Muscle layer of colon (tissue), 2 donors: ENCODE results near the gene TPTE.
"Not testable (repeated sequence)": the region's sequence is repeated elsewhere in the genome, so short reads cannot be mapped to it uniquely, and the experiment has no call there.

Experiments used
- H3K27ac ChIP-seq: one replicate; pipeline ENCODE4 v1.7.0; 2013; ENCODE audit warnings: low read depth, mild to moderate bottlenecking, low read length, moderate library complexity
- H3K27me3 ChIP-seq, 2 donors: one replicate each; pipeline ENCODE4 v1.7.0; 2013; ENCODE audit warnings: low read length in 2 of 2, mild to moderate bottlenecking in 2 of 2; ENCODE audit not compliant: insufficient read depth in 2 of 2, control insufficient read depth in 1 of 2
- H3K36me3 ChIP-seq: one replicate; pipeline ENCODE4 v1.7.0; 2013; ENCODE audit warnings: mild to moderate bottlenecking, low read length; ENCODE audit not compliant: insufficient read depth
- H3K4me1 ChIP-seq: one replicate; pipeline ENCODE4 v1.7.0; 2013; ENCODE audit warnings: mild to moderate bottlenecking, low read length; ENCODE audit not compliant: insufficient read depth
- H3K4me3 ChIP-seq, 2 donors: one replicate each; pipeline ENCODE4 v1.7.0; 2013; ENCODE audit warnings: low read length in 2 of 2, low read depth in 1 of 2, mild to moderate bottlenecking in 1 of 2, moderate library complexity in 1 of 2
- H3K9ac ChIP-seq: one replicate; pipeline ENCODE4 v1.7.0; 2013; ENCODE audit warnings: low read length
- H3K9me3 ChIP-seq: one replicate; pipeline ENCODE4 v1.7.0; 2013; ENCODE audit warnings: mild to moderate bottlenecking, low read length
- donor health status: abdominal sarcoma.
- donor health status: Adenocarcinoma of cecum.

The TPTE gene

DNA sequence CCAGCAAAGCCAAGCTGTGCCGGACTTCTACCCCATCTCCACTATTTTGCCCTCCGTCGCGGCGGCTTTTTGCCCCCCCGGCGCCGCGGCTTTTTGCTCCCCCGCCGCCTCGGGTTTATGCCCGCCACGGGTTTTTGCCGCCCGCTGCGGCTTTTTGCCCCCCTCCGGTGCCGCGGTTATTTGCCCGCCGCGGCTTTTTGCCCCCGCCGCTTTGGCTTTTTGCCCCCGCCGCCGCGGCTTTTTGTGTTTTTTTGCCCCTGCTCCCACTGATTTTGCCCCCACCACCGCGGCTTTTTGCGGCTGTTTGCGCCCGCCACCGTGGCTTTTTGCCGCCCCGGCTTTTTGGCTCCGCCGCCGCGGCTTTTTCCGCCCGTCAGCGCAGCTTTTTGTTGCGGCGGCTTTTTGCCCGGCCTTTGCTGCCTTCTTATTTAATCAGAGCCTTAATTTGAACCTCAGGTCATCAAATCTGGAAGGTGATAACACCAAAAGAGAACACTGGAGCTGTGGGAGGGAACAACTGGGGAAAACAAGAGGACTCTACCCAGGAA, 106.0 kb downstream of the TPTE start:
- no peaks in the 10 kb centered on the region for H3K27me3 ChIP-seq
- no peaks in the 10 kb centered on the region for H3K9me3 ChIP-seq
- H3K36me3 ChIP-seq, result no peaks in the 10 kb centered on the region
- H3K9ac ChIP-seq, result no peak overlapping the region
- no peaks in the 10 kb centered on the region for H3K4me1 ChIP-seq
- no peak overlapping the region for H3K4me3 ChIP-seq
- no peak overlapping the region for H3K27ac ChIP-seq

DNA sequence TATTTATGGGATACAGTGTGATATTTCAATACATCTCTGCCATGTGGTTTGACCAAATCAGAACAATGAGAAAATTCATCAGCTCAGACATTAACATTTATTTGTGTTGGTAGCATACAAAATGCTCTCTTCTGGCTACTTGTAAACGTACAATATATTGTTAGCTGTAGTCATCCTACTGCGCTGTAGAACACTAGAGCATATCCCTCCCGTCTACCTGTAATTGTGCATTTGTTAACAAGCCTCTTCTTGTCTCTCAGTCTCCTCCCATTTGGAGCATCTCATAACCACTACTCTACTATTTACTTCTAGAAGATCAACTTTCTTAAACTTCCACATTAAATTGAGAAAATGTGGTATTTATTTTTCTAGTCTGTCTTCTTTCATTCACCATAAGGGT, 107.9 kb downstream of the TPTE start:
- H3K36me3 ChIP-seq, H3K27ac ChIP-seq, H3K4me3 ChIP-seq, H3K4me1 ChIP-seq, H3K9me3 ChIP-seq, H3K9ac ChIP-seq, H3K27me3 ChIP-seq: not testable (repeated sequence)

DNA sequence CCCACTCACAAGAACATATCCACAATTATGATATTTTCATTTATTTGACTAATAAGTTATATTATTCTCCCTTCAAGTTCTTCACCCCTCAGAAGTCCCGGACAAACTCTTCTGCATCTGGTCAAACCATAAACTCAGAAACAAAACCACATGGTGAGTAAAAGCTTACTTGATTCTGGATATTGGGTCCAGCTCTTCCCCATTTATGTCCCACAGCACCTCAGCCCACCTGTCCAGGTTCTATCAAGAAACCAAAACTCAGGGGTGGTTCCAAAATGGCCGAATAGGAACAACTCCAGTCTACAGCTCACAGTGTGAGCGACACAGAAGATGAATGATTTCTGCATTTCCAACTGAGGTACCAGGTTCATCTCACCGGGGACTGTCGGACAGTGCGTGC, 109.4 kb downstream of the TPTE start:
- H3K27ac ChIP-seq, H3K9me3 ChIP-seq, H3K36me3 ChIP-seq, H3K4me1 ChIP-seq, H3K4me3 ChIP-seq, H3K27me3 ChIP-seq, H3K9ac ChIP-seq: not testable (repeated sequence)

DNA sequence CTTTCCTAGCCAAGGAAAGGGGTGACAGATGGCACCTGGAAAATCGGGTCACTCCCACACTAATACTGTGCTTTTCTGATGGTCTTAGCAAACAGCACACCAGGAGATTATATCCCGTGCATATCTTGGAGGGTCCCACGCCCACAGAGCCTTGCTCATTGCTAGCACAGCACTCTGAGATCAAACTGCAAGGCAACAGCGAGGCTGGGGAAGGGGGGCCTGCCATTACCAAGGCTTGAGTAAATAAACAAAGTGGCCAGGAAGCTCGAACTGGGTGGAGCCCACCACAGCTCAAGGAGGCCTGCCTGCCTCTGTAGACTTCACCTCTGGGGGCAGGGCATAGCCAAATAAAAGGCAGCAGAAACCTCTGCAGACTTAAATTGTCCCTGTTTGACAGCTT, 109.9 kb downstream of the TPTE start:
- H3K9me3 ChIP-seq, H3K4me1 ChIP-seq, H3K27me3 ChIP-seq, H3K4me3 ChIP-seq, H3K9ac ChIP-seq, H3K36me3 ChIP-seq, H3K27ac ChIP-seq: not testable (repeated sequence)

DNA sequence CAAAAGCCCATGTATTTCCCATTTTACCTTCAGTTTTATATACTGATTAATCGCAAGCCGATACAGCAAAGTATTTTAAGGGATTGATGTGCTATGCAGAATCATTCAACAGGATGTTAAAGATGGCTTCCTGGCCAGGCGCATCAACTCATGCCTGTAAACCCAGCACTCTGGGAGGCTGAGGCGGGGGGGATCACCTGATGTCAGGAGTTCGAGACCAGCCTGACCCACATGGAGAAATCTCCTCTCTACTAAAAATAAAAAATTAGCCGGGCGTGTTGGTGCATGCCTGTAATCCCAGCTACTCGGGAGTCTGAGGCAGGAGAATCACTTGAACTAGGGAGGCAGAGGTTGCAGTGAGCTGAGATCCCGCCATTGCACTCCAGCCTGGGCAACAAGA, 116.8 kb downstream of the TPTE start:
- H3K27me3 ChIP-seq, H3K9me3 ChIP-seq, H3K9ac ChIP-seq, H3K4me3 ChIP-seq, H3K27ac ChIP-seq, H3K4me1 ChIP-seq, H3K36me3 ChIP-seq: not testable (repeated sequence)

DNA sequence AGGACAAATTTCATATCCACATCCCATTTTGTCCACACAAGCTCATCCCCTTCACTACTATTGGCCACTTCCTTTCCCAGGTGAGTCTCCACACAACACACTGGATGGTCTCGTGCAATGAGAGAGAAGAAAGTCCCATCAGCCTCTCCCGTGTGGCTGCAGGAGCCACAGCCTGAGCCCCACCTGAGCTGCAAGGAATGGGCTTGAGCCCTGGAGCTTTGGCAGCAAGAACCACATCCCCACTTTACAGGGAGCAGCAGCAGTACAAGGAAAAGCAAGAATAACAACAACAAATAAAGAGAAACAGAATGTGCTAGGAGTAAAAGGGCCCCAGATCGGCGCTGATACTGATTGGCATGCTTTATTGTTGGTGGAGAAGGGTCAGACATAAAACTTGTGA, 117.7 kb downstream of the TPTE start:
- no peak overlapping the region for H3K27ac ChIP-seq
- H3K4me1 ChIP-seq, result no peaks in the 10 kb centered on the region
- no peak overlapping the region for H3K9ac ChIP-seq
- no peaks in the 10 kb centered on the region for H3K36me3 ChIP-seq
- no peaks in the 10 kb centered on the region for H3K27me3 ChIP-seq
- H3K4me3 ChIP-seq, result no peak overlapping the region
- no peaks in the 10 kb centered on the region for H3K9me3 ChIP-seq

DNA sequence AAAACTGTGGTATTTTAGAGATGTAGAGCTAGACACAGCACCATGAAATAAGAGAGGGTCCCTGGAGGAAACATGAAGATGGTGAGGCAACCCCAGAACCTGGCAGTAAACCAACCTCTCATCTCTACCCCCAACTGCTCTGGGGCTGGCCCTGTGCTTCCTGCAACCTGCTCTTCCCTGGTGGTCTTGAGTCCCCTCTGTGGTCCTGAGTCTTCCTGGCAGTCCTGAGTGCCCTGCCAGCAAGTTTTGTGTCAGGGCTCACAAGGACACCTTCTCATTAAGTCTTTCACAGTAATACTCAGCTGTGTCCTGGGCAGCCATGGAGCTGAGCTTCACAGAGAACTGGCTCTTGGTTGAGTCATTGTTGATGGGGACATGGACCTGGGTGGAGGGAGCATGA, 118.4 kb downstream of the TPTE start:
- not testable (repeated sequence) for H3K27me3 ChIP-seq, H3K27ac ChIP-seq, H3K9me3 ChIP-seq, H3K4me1 ChIP-seq, H3K36me3 ChIP-seq, H3K9ac ChIP-seq, H3K4me3 ChIP-seq

DNA sequence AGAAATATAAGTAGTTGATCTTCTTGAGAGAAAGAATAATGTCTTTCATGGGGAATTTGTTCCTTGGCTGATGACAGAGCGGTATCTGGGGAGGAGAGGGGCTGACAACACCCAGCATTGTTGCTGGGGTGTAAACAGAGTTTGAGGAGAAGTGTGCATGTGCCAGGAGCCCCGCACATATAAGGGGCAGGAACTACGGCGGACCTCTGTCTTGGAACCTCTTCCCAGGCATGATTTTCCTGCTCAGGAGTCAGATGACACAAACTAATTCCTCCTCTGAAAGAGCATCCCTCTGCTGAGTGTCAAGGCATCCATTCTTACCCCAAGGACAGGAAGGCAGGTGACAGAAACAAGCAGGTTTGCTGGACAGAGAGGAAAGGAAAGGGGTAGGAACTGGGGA, 119.1 kb downstream of the TPTE start:
- H3K9me3 ChIP-seq, result no peaks in the 10 kb centered on the region
- no peaks in the 10 kb centered on the region for H3K27me3 ChIP-seq
- H3K27ac ChIP-seq, result no peak overlapping the region

DNA sequence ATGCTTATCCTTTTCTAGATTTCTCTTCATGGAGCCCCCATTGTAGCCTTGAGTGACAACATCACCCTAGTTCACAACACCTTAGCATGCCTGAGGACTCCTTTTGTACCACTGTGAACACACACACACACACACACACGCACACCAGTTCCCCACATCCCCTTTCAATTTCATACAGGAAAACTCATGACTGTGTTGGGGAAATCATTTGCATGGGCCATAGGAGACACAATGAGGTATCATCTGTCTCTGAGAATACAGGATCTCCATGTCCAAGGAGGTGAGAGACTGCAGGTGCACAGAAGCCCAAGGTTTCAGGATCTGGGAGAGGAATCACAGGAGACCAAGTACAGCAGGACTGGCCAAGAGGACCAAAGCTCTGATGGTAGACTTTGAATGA, 119.7 kb downstream of the TPTE start:
- Histone ChIP-seq H3K4me1 (no peaks in the 10 kb centered on the region), H3K27ac (no peak overlapping the region), H3K4me3 (no peak overlapping the region), H3K27me3 (no peaks in the 10 kb centered on the region), H3K9ac (no peak overlapping the region), H3K36me3 (no peaks in the 10 kb centered on the region), H3K9me3 (no peaks in the 10 kb centered on the region)

More for the DNA sequence above, 119.1 kb downstream of the TPTE start:
- Histone ChIP-seq H3K36me3 (no peaks in the 10 kb centered on the region), H3K9ac (no peak overlapping the region), H3K4me1 (no peaks in the 10 kb centered on the region), H3K4me3 (no peak overlapping the region)

DNA sequence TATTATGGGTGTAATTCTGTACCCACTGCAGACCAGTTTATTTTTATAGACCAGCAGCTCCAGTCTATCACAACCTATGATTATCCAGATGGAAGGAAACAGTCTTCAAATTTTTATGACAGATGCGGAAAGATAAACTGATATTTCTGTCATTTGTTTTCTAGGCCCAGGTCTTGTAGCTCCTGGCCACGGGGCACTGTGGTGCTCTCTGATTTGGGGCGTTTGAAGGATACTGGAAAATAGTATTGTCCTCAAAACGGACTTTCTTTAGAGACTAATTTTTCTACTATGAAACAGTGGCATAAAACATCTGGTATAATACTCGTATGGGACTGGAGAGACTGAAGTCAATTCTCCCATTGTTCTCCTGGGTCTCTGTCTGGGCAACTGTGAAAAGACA, 124.3 kb downstream of the TPTE start:
- H3K9me3 ChIP-seq, H3K9ac ChIP-seq, H3K4me1 ChIP-seq, H3K4me3 ChIP-seq, H3K36me3 ChIP-seq, H3K27ac ChIP-seq, H3K27me3 ChIP-seq: not testable (repeated sequence)

DNA sequence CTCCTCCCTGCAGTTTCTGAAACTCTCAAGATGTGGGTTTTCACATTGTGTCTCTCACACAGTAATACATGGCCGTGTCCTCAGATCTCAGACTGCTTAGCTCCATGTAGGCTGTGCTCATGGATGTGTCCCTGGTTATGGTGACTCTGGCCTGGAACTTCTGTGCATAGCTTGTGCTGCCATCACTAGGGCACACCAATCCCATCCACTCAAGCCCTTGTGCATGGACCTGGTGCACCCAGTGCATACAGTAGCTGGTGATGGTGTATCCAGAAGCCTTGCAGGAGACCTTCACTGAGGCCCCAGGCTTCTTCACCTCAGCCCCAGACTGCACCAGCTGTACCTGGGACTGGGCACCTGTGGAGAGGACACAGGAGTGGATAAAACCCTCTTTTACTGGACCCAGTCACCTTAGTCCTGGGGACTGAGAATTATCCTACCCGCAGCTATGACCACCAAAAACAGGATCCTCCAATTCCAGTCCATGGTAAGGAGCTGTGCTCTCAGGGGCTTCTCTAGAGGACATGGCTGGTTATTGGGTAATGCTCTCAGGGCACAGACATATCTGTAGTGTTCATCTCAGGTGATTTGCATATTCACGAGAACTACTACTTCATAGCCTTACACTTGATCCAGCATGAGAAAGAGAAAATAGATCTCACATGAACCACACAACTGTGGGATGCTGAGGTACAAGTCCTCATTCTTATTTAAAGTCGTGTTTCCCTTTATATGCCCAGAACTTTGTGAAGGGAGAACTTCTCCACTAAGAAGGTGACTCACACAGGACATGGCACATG, 128.2 kb downstream of the TPTE start:
- H3K36me3 ChIP-seq, H3K9me3 ChIP-seq, H3K4me1 ChIP-seq, H3K4me3 ChIP-seq, H3K27ac ChIP-seq, H3K27me3 ChIP-seq, H3K9ac ChIP-seq: not testable (repeated sequence)

DNA sequence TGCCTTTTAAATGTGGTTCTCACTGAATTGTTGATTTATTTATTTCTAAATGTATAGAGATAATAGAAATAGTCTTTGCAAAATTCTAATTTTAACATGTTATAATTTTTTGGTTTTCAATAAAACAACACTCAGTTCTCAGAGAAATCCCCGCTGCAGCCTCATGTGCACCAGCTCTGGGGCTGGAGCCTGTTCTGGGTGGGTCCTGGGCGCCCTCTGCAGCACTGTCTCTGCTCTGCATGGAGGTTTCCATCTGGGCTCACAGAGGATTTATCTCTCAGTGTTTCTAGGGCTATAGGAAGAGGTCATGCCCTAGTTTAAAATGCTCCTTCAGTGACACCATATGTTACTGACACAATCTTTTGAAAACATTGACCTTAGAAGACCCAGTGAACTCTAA, 128.9 kb downstream of the TPTE start:
- not testable (repeated sequence) for H3K27me3 ChIP-seq, H3K36me3 ChIP-seq, H3K4me1 ChIP-seq, H3K9me3 ChIP-seq, H3K27ac ChIP-seq, H3K9ac ChIP-seq, H3K4me3 ChIP-seq
